Endothelial cell of umbilical vein (primary cell): ENCODE measurements around the gene RCAN1. TPM values are rescaled to one million over a fixed set of nuclear protein-coding genes. Genes with fewer than 3 reads are reported as not detected.

Experiments used
- BruUV-seq: library from RNA; stranded (reverse); fragments of 400-500 nt; replicated peaks from 2 replicates; lab custom pipeline; 2021; lab: Mats Ljungman, UMichigan
- CTCF ChIA-PET: fragments of 300-600, 350-600 bp; sonication (Branson Sonifier 250); formaldehyde crosslinking; loops from one replicate; lab custom pipeline; 2021; ENCODE audit warnings: antibody characterized with exemption, inconsistent platforms; lab: Charles Lee
- POLR2A ChIA-PET: fragments of 300-600, 350-600 bp; sonication (Branson Sonifier 250); formaldehyde crosslinking; loops from one replicate; lab custom pipeline; 2021; ENCODE audit warnings: antibody characterized with exemption, inconsistent platforms; lab: Charles Lee
- DNase-seq: peaks from one replicate; pipeline ENCODE4 v3.0.0-alpha.2; 2011; ENCODE audit warnings: low read depth, low spot score
- FAIRE-seq: peaks from 2 replicates; lab custom pipeline; 2011; peaks lifted over from hg19 to GRCh38; lab: Jason Lieb, UNC
- H2AFZ ChIP-seq: 2 replicates; pipeline ENCODE4 v1.6.0; 2012; ENCODE audit warnings: low read depth, low read length, control low read depth, inconsistent platforms
- H3K27ac ChIP-seq: 2 replicates; pipeline ENCODE4 v1.5.1; 2011; ENCODE audit warnings: low read depth, mild to moderate bottlenecking, control low read depth, low read length, moderate library complexity; ENCODE audit not compliant: insufficient read depth
- H3K27me3 ChIP-seq, 2 experiments: 2 replicates each; pipeline versions ENCODE4 v1.6.0 to v1.6.1; 2011; ENCODE audit warnings: low read length in 2 of 2, mixed read lengths in 1 of 2; ENCODE audit not compliant: control insufficient read depth in 2 of 2, insufficient read depth in 2 of 2
- H3K36me3 ChIP-seq, 2 experiments: 2 replicates in 1 of 2; 3 replicates in 1 of 2; pipeline ENCODE4 v1.5.1; 2011; ENCODE audit warnings: low read length in 2 of 2, mild to moderate bottlenecking in 1 of 2, moderate library complexity in 1 of 2; ENCODE audit not compliant: control insufficient read depth in 2 of 2, insufficient read depth in 2 of 2; ENCODE audit errors: extremely low read depth in 1 of 2
- H3K4me1 ChIP-seq: 3 replicates; pipeline ENCODE4 v1.5.1; 2011; ENCODE audit warnings: mild to moderate bottlenecking, low read length; ENCODE audit not compliant: control insufficient read depth, insufficient read depth; ENCODE audit errors: extremely low read depth
- H3K4me2 ChIP-seq: 2 replicates; pipeline ENCODE4 v1.6.1; 2011; ENCODE audit warnings: low read length, control low read depth, mixed read lengths; ENCODE audit not compliant: insufficient read depth
- H3K4me3 ChIP-seq, 3 experiments: fragments of 200-600 bp in 1 of 3; sonication (generic), shearing (Covaris generic) in 1 of 3; replicated peaks in 1 of 3; 2 replicates each; pipeline ENCODE4 v1.5.1; 2011 to 2016; ENCODE audit warnings: control low read depth in 3 of 3, low read length in 3 of 3, mild to moderate bottlenecking in 2 of 3, inconsistent platforms in 1 of 3, low read depth in 1 of 3, moderate library complexity in 1 of 3; ENCODE audit not compliant: insufficient read depth in 1 of 3
- H3K79me2 ChIP-seq: 2 replicates; pipeline ENCODE4 v1.6.0; 2012; ENCODE audit warnings: low read length, inconsistent platforms; ENCODE audit not compliant: control insufficient read depth, insufficient read depth
- H3K9ac ChIP-seq: replicated peaks from 2 replicates; pipeline ENCODE3; 2011; ENCODE audit warnings: low read length, control low read depth; ENCODE audit not compliant: insufficient read depth; ENCODE audit errors: extremely low read depth
- H3K9me1 ChIP-seq: replicated peaks from 3 replicates; pipeline ENCODE4 v1.6.0; 2011; ENCODE audit warnings: mild to moderate bottlenecking, low read length; ENCODE audit not compliant: control insufficient read depth, insufficient read depth; ENCODE audit errors: extremely low read depth
- H3K9me3 ChIP-seq: replicated peaks from 2 replicates; pipeline ENCODE4 v1.5.1; 2012; ENCODE audit warnings: low read length, inconsistent platforms; ENCODE audit not compliant: control insufficient read depth, insufficient read depth
- H4K20me1 ChIP-seq: replicated peaks from 2 replicates; pipeline ENCODE3; 2011; ENCODE audit warnings: mild to moderate bottlenecking, low read length; ENCODE audit not compliant: control insufficient read depth, insufficient read depth; ENCODE audit errors: extremely low read depth
- EZH2 ChIP-seq: IDR thresholded peaks from 2 replicates; pipeline ENCODE4 v1.6.1; 2012; ENCODE audit warnings: borderline replicate concordance, low read depth, mild to moderate bottlenecking, moderate library complexity, low read length, inconsistent platforms; ENCODE audit not compliant: severe bottlenecking
- FOS ChIP-seq: IDR thresholded peaks from 2 replicates; pipeline ENCODE4 v1.6.1; 2011; ENCODE audit warnings: mild to moderate bottlenecking, low read length, moderate library complexity, borderline replicate concordance; ENCODE audit not compliant: insufficient read depth
- GATA2 ChIP-seq: IDR thresholded peaks from 2 replicates; pipeline ENCODE4 v1.7.0; 2011; ENCODE audit warnings: low read depth, mild to moderate bottlenecking, moderate library complexity, mixed read lengths, low read length; ENCODE audit not compliant: insufficient read length, insufficient read depth
- JUN ChIP-seq: IDR thresholded peaks from 2 replicates; pipeline ENCODE4 v1.6.1; 2011; ENCODE audit warnings: borderline replicate concordance, low read depth; ENCODE audit not compliant: insufficient read length, insufficient read depth
- MYC ChIP-seq: IDR thresholded peaks from one replicate; pipeline ENCODE4 v1.6.1; 2011; ENCODE audit warnings: mild to moderate bottlenecking, low read depth, low read length
- POLR2A ChIP-seq: IDR thresholded peaks from 2 replicates; pipeline ENCODE4 v1.6.1; 2012; ENCODE audit warnings: low read depth, mild to moderate bottlenecking, control low read depth, low read length
- POLR2AphosphoS5 ChIP-seq: IDR thresholded peaks from 2 replicates; pipeline ENCODE4 v1.6.1; 2012; ENCODE audit warnings: low read depth, mild to moderate bottlenecking, control low read depth, low read length, moderate library complexity; ENCODE audit not compliant: insufficient read depth
- dilution Hi-C: fragments of 300-500 bp; cut with MboI; formaldehyde crosslinking; loops from one replicate; pipeline ENCODE4 v1.15.0; 2019; ENCODE audit warnings: low sequenced_read_pairs; ENCODE audit not compliant: extremely low pct_ligation_motif_present
- intact Hi-C: fragments of 100-400 bp; cut with micrococcal nuclease; formaldehyde crosslinking; loops from one replicate; pipeline ENCODE4 v1.10.0; 2022
- polyA plus RNA-seq, 4 experiments: library from polyadenylated mRNA; depleted of rRNA in 3 of 4; stranded (reverse) in 3 of 4; unstranded in 1 of 4; fragments of >200 nt; gene quantifications; 2 replicates each; pipeline versions ENCODE4 v1.2.1 to v1.2.3, GENCODE V29; 2011 to 2012; ENCODE audit warnings: missing spikeins in 1 of 4
- total RNA-seq: library from RNA; stranded (reverse); gene quantifications from 2 replicates; pipeline ENCODE4 v1.2.3, GENCODE V29; 2021
- TF ChIP-seq, protein P1 (sequence below), 2 donors: IDR thresholded peaks; 1 replicate in 1 of 2; 2 replicates in 1 of 2; pipeline ENCODE4 v1.5.1; 2011; ENCODE audit warnings: low read length in 2 of 2, mild to moderate bottlenecking in 2 of 2, moderate library complexity in 2 of 2, control low read depth in 1 of 2, inconsistent platforms in 1 of 2, low read depth in 1 of 2; ENCODE audit not compliant: insufficient read depth in 1 of 2; ENCODE audit errors: extremely low read depth in 1 of 2
- TF ChIP-seq, protein P2 (sequence below): IDR thresholded peaks from 2 replicates; pipeline ENCODE4 v1.6.1; 2011; ENCODE audit not compliant: insufficient read depth, insufficient read length

RCAN1 gene
- total and polyA plus RNA-seq, 2 donors (not counting 3 experiments of a cell fraction or from before 2014, with no cell fraction given) = 9.7 to 16.5 TPM

DNA sequence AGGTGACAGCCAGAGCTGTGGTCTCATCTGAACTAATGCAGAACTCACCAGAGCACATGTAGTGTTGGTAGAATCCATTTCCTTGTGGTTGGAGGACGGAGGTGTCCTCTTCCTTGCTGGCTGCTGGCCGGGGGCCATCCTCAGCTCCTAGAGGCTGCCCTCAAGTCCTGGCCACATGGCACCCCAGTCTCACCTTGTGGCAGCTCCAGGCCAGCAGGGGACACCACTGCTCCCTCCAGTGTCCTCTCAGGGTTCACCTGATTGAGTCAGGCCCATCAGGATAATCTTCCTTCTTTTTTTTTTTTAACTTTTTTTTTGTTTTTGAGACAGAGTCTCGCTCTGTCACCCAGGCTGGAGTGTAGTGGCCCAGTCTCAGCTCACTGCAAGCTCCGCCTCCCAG is 105.8 kb downstream of the RCAN1 start:
- Histone ChIP-seq H3K27ac (no peak overlapping the region), H3K79me2 (no peaks in the 10 kb centered on the region), H3K27me3 (peaks cover 0 to 2% of the 10 kb centered on the region in 2 experiments), H3K4me1 (no peaks in the 10 kb centered on the region), H3K9me3 (no peaks in the 10 kb centered on the region), H3K4me2 (no peak overlapping the region), H3K9me1 (no peaks in the 10 kb centered on the region), H3K9ac (no peak overlapping the region), H2AFZ (no peak overlapping the region), H3K4me3 (no peak overlapping the region), H3K36me3 (no peaks in the 10 kb centered on the region), H4K20me1 (no peaks in the 10 kb centered on the region)
- POLR2A ChIA-PET = no interaction called here
- dilution Hi-C loops (no loop called here), intact Hi-C loops (no loop called here)
- FAIRE-seq (no peak), DNase-seq (no peak)
- no peak for TF ChIP-seq MYC
- TF ChIP-seq, protein P1, sequence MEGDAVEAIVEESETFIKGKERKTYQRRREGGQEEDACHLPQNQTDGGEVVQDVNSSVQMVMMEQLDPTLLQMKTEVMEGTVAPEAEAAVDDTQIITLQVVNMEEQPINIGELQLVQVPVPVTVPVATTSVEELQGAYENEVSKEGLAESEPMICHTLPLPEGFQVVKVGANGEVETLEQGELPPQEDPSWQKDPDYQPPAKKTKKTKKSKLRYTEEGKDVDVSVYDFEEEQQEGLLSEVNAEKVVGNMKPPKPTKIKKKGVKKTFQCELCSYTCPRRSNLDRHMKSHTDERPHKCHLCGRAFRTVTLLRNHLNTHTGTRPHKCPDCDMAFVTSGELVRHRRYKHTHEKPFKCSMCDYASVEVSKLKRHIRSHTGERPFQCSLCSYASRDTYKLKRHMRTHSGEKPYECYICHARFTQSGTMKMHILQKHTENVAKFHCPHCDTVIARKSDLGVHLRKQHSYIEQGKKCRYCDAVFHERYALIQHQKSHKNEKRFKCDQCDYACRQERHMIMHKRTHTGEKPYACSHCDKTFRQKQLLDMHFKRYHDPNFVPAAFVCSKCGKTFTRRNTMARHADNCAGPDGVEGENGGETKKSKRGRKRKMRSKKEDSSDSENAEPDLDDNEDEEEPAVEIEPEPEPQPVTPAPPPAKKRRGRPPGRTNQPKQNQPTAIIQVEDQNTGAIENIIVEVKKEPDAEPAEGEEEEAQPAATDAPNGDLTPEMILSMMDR (IDR thresholded peaks at IDR 0.05; ENCODE audit: extremely low read depth in 1 of 2, insufficient read depth in 1 of 2, low read depth in 1 of 2, low read length in 2 of 2) = peak in 1 of 2 donors; percentile 23
- no TSS peak for BruUV-seq
- CTCF ChIA-PET = interaction anchor here (0.6 to 10.6 kb wide), 8 partner anchors 11 to 1520 kb away, joined by 3 to 394 read pairs (median 12); no protein-coding TSS in a partner anchor

DNA sequence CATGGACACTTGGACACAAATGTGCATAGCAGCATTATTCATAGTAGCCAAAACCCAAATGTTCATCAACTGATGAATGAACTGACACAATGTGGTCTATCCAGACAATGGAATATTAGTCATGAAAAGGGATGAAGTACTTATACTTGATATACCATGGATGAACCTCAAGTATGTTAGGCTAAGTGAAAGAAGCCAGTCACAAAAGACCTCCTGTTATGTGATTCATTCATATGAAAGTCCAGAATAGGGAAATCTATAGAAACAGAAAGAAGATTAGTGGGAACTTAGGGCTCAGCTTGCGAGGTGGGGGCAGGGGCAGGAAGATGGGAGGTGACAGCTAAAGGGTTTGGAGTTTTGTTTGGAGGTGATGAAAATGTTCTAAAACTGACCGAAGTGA is 110.3 kb downstream of the RCAN1 start:
- BruUV-seq = no TSS peak
- TF ChIP-seq POLR2A (no peak), GATA2 (no peak), FOS (no peak), EZH2 (no peak), MYC (no peak), POLR2AphosphoS5 (no peak), JUN (no peak)
- TF ChIP-seq, protein P1 (IDR thresholded peaks at IDR 0.05; ENCODE audit: extremely low read depth in 1 of 2, insufficient read depth in 1 of 2, low read depth in 1 of 2, low read length in 2 of 2) = no peak
- TF ChIP-seq, protein P2, sequence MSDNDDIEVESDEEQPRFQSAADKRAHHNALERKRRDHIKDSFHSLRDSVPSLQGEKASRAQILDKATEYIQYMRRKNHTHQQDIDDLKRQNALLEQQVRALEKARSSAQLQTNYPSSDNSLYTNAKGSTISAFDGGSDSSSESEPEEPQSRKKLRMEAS = no peak
- intact Hi-C loops = no loop called here
- Histone ChIP-seq H2AFZ (no peak overlapping the region), H3K9me3 (no peaks in the 10 kb centered on the region), H3K79me2 (no peaks in the 10 kb centered on the region), H3K4me2 (no peak overlapping the region), H3K9me1 (no peaks in the 10 kb centered on the region), H3K4me3 (no peak overlapping the region), H3K27me3 (peaks cover 13 to 14% of the 10 kb centered on the region in 2 experiments), H3K27ac (no peak overlapping the region), H3K36me3 (no peaks in the 10 kb centered on the region), H4K20me1 (no peaks in the 10 kb centered on the region), H3K4me1 (no peaks in the 10 kb centered on the region), H3K9ac (no peak overlapping the region)
- FAIRE-seq (no peak), DNase-seq (no peak)
- dilution Hi-C loops = no loop called here
- CTCF ChIA-PET = interaction anchor here (10.6 kb wide), 1 partner anchor 102 kb away, joined by 394 read pairs; no protein-coding TSS in a partner anchor
- POLR2A ChIA-PET = no interaction called here
